Hepatocyte (in vitro differentiated cells): ENCODE data around the gene DUSP8.

Experiments
- EZH2phosphoT487 ChIP-seq: fragments of 200-600 bp; sonication (generic); IDR thresholded peaks from one replicate; pipeline ENCODE4 v1.6.1; 2018; ENCODE audit warnings: antibody characterized with exemption, mild to moderate bottlenecking, low read depth, moderate library complexity; ENCODE audit not compliant: unreplicated experiment, severe bottlenecking
- TF ChIP-seq, protein P1 (sequence below): fragments of 200-600 bp; sonication (generic); IDR thresholded peaks from 2 replicates; pipeline ENCODE4 v1.5.1; 2016; ENCODE audit warnings: antibody characterized with exemption, mild to moderate bottlenecking; ENCODE audit not compliant: poor library complexity

DNA sequence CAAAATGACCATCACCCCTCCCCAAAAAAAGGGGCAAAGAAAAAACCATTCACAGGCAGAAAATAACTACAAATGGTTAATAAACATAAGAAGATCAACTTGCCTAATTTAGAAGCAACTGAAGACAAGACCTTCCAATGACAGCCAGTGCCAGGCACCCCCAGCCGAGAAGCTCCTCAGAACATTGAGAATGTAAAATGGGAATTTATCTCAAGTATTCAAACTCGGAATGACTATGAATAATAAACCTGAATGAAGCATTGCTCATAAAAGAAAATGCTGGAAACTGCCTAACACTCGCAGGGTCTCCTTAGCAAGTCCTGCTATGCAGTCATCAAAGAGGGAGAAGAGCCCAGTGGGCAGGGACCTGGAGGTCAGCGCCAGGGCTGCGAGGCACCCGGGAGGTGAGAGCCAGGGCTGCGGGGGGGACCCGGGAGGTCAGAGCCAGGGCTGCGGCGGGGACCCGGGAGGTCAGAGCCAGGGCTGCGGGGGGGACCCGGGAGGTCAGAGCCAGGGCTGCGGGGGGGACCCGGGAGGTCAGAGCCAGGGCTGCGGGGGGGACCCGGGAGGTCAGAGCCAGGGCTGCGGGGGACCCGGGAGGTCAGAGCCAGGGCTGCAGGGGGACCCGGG is 62.3 kb downstream of the DUSP8 start:
- TF ChIP-seq, protein P1, sequence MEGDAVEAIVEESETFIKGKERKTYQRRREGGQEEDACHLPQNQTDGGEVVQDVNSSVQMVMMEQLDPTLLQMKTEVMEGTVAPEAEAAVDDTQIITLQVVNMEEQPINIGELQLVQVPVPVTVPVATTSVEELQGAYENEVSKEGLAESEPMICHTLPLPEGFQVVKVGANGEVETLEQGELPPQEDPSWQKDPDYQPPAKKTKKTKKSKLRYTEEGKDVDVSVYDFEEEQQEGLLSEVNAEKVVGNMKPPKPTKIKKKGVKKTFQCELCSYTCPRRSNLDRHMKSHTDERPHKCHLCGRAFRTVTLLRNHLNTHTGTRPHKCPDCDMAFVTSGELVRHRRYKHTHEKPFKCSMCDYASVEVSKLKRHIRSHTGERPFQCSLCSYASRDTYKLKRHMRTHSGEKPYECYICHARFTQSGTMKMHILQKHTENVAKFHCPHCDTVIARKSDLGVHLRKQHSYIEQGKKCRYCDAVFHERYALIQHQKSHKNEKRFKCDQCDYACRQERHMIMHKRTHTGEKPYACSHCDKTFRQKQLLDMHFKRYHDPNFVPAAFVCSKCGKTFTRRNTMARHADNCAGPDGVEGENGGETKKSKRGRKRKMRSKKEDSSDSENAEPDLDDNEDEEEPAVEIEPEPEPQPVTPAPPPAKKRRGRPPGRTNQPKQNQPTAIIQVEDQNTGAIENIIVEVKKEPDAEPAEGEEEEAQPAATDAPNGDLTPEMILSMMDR, result no peak
- TF ChIP-seq EZH2phosphoT487, result no peak
